ENCODE data around the gene SRMS.

DNA sequence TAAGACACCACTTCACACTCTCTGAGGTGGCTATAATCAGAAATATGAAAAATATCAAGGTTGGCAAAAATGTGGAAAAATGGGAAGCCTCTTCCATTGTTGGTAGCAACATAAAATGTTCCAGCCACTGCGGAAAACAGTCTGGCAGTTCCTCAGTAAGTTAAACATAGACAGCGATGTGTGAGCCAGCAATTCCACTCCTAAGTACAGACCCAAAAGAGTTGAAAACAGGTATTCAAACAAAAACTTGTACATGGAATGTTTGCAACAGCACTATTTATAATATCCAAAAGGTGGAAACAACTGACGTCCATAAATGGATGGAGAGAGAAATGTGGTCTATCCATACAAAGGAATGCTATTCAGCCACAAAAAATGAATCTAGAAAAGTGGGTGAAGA is 34.3 kb downstream of the SRMS start:
- TF ChIP-seq POLR2A (IDR thresholded peaks at IDR 0.05) (no peak), POLR2AphosphoS5 (IDR thresholded peaks at IDR 0.05) (no peak)
